Measurements from ENCODE around the gene CERS6. TPM values are rescaled to one million over a fixed set of nuclear protein-coding genes. Genes with fewer than 3 reads are reported as not detected.

CERS6 gene
- total and polyA plus RNA-seq, 4 donors: 4.2 to 20.4 (median 10.1) TPM

DNA sequence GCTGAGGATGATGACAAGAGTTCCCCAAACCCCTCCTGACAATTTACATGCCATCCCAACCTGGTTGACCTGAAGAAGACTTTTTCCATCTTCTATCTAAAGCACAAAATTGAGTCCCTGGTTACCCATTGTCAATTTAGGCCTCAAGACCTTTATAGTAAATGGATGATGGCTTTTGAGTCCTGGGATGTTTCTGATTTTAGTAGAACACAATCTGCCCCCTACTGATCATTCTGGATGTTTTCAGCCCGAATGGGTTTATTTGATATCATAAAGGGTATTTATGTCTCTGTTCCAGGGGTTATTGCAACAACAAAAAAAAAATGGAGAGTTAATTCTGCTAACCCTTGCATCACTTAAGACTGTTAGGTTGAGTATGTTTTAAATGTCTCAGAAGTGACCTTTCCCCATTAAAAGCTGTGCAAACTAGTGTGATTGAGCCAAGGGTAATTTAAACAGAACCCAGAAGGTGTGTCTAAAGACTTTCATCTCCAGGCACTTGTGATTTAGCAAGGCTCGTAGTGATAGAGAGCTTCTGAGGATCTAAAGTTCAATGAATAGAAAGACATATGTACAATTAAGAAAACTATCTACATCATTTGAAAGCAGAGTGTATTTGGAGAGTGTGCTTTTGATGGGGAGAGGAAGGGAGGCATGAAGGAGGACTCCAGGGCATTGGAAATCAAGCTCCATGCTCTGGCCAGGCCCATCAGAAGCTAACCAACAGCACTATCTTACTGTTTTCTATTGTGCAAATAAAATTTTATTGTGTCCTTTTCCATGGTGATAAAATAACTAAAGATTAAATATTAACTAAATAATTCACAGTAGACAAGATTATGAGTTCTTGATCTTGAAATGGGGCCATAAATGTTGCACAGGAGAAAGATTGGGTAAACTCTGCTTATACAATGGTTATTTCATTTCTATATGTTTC lies 249.7 kb downstream of the CERS6 start (continued):
- TF ChIP-seq, protein P1, sequence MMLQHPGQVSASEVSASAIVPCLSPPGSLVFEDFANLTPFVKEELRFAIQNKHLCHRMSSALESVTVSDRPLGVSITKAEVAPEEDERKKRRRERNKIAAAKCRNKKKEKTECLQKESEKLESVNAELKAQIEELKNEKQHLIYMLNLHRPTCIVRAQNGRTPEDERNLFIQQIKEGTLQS (IDR thresholded peaks at IDR 0.05): no peak
- peak; percentile 67 to 75 for TF ChIP-seq RAD21 (IDR thresholded peaks at IDR 0.05)
- TF ChIP-seq, protein P2, sequence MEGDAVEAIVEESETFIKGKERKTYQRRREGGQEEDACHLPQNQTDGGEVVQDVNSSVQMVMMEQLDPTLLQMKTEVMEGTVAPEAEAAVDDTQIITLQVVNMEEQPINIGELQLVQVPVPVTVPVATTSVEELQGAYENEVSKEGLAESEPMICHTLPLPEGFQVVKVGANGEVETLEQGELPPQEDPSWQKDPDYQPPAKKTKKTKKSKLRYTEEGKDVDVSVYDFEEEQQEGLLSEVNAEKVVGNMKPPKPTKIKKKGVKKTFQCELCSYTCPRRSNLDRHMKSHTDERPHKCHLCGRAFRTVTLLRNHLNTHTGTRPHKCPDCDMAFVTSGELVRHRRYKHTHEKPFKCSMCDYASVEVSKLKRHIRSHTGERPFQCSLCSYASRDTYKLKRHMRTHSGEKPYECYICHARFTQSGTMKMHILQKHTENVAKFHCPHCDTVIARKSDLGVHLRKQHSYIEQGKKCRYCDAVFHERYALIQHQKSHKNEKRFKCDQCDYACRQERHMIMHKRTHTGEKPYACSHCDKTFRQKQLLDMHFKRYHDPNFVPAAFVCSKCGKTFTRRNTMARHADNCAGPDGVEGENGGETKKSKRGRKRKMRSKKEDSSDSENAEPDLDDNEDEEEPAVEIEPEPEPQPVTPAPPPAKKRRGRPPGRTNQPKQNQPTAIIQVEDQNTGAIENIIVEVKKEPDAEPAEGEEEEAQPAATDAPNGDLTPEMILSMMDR (IDR thresholded peaks at IDR 0.05; ENCODE audit: low read depth, low read length, missing input control): peak; percentile 26

DNA sequence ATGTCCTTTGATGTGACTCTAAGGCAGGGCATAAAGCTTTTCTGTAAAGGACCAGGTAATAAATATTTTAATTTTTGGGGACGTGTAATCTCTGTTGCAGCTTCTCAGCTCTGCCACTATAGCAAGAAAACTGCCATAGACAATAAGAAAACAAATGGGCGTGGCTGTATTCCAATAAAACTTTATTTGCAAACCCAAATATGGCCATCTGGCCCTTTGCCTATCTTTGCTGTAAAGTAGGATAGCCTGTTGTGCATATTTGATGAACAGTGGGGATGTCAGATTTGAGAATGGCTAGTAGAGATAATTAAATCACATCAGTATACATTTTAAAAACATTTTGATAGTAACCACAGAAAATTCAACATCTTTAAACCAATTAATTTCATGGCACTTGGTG lies 250.7 kb downstream of the CERS6 start:
- peaks cover 3 to 8% (median 4%) of the 10 kb centered on the region in 4 donors for H3K4me1 ChIP-seq (ENCODE audit: control insufficient read depth in 4 of 4, insufficient read depth in 4 of 4, low read length in 3 of 4)
- no peak overlapping the region for H3K4me3 ChIP-seq (ENCODE audit: low read depth in 1 of 3, low read length in 3 of 3)
- H3K27ac ChIP-seq (ENCODE audit: low read depth in 1 of 2, low read length in 2 of 2): no peak overlapping the region
- H3K9ac ChIP-seq (ENCODE audit: low read depth in 1 of 2, low read length in 2 of 2): no peak overlapping the region
- H3K9me3 ChIP-seq (ENCODE audit: control insufficient read depth in 4 of 4, low read length in 3 of 4): no peaks in the 10 kb centered on the region
- 87% methylated on average over 2 of the region's 2 CpGs for WGBS
- no peaks in the 10 kb centered on the region for H3K27me3 ChIP-seq (ENCODE audit: control insufficient read depth in 4 of 4, insufficient read depth in 4 of 4, low read length in 3 of 4)
- H3K36me3 ChIP-seq (ENCODE audit: control insufficient read depth in 4 of 4, insufficient read depth in 3 of 4, low read depth in 1 of 4, low read length in 3 of 4): no peaks in the 10 kb centered on the region
- no peak for DNase-seq (ENCODE audit: low spot score)
- TF ChIP-seq FOXA2 (IDR thresholded peaks at IDR 0.05) (no peak), YY1 (IDR thresholded peaks at IDR 0.05) (no peak), HNF4A (conservative IDR thresholded peaks at IDR 0.05) (no peak), TAF1 (conservative IDR thresholded peaks at IDR 0.05) (no peak), FOXA1 (IDR thresholded peaks at IDR 0.05) (no peak), HNF4G (IDR thresholded peaks at IDR 0.05) (no peak), GABPA (IDR thresholded peaks at IDR 0.05 in 1 of 2, conservative IDR thresholded peaks at IDR 0.05 in 1 of 2) (no peak), EGR1 (IDR thresholded peaks at IDR 0.05; ENCODE audit: low read depth in 2 of 2) (no peak), JUND (IDR thresholded peaks at IDR 0.05) (no peak), RXRA (IDR thresholded peaks at IDR 0.05) (no peak)
- TF ChIP-seq, protein P3, sequence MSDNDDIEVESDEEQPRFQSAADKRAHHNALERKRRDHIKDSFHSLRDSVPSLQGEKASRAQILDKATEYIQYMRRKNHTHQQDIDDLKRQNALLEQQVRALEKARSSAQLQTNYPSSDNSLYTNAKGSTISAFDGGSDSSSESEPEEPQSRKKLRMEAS (IDR thresholded peaks at IDR 0.05): no peak
- TF ChIP-seq, protein P1 (IDR thresholded peaks at IDR 0.05): no peak
- TF ChIP-seq, protein P4, sequence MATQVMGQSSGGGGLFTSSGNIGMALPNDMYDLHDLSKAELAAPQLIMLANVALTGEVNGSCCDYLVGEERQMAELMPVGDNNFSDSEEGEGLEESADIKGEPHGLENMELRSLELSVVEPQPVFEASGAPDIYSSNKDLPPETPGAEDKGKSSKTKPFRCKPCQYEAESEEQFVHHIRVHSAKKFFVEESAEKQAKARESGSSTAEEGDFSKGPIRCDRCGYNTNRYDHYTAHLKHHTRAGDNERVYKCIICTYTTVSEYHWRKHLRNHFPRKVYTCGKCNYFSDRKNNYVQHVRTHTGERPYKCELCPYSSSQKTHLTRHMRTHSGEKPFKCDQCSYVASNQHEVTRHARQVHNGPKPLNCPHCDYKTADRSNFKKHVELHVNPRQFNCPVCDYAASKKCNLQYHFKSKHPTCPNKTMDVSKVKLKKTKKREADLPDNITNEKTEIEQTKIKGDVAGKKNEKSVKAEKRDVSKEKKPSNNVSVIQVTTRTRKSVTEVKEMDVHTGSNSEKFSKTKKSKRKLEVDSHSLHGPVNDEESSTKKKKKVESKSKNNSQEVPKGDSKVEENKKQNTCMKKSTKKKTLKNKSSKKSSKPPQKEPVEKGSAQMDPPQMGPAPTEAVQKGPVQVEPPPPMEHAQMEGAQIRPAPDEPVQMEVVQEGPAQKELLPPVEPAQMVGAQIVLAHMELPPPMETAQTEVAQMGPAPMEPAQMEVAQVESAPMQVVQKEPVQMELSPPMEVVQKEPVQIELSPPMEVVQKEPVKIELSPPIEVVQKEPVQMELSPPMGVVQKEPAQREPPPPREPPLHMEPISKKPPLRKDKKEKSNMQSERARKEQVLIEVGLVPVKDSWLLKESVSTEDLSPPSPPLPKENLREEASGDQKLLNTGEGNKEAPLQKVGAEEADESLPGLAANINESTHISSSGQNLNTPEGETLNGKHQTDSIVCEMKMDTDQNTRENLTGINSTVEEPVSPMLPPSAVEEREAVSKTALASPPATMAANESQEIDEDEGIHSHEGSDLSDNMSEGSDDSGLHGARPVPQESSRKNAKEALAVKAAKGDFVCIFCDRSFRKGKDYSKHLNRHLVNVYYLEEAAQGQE (IDR thresholded peaks at IDR 0.05): no peak
- TF ChIP-seq, protein P5, sequence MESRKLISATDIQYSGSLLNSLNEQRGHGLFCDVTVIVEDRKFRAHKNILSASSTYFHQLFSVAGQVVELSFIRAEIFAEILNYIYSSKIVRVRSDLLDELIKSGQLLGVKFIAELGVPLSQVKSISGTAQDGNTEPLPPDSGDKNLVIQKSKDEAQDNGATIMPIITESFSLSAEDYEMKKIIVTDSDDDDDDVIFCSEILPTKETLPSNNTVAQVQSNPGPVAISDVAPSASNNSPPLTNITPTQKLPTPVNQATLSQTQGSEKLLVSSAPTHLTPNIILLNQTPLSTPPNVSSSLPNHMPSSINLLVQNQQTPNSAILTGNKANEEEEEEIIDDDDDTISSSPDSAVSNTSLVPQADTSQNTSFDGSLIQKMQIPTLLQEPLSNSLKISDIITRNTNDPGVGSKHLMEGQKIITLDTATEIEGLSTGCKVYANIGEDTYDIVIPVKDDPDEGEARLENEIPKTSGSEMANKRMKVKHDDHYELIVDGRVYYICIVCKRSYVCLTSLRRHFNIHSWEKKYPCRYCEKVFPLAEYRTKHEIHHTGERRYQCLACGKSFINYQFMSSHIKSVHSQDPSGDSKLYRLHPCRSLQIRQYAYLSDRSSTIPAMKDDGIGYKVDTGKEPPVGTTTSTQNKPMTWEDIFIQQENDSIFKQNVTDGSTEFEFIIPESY (IDR thresholded peaks at IDR 0.05): no peak

All from liver (tissue), 9 donors.